ENCODE measurements around the gene MAP3K9.

The MAP3K9 gene

GRCh38 chr14:70816525-70816924, 7.2 kb upstream of the MAP3K9 start:
- no peak for DNase-seq

- no peak for DNase-seq
These were observed 5.2 kb upstream of the MAP3K9 start for GRCh38 chr14:70814466-70814865.

- no peak for DNase-seq
These were observed 3.0 kb upstream of the MAP3K9 start for GRCh38 chr14:70812124-70812818.

GRCh38 chr14:70811578-70811977, 2.3 kb upstream of the MAP3K9 start:
- no peak for DNase-seq

GRCh38 chr14:70811050-70811449, 1.7 kb upstream of the MAP3K9 start:
- DNase-seq: no peak

GRCh38 chr14:70810621-70811020, 1.3 kb upstream of the MAP3K9 start:
- DNase-seq: no peak

- no peak for DNase-seq
These were observed 693 bp downstream of the MAP3K9 start for GRCh38 chr14:70808416-70809224.

- DNase-seq: peak; percentile 20
These were observed 1.4 kb downstream of the MAP3K9 start for GRCh38 chr14:70807898-70808415.

- DNase-seq: no peak
These were observed 4.7 kb downstream of the MAP3K9 start for GRCh38 chr14:70804556-70805162.

- no peak for DNase-seq
These were observed 5.7 kb downstream of the MAP3K9 start for GRCh38 chr14:70803321-70804310.

- DNase-seq: no peak
These were observed 6.9 kb downstream of the MAP3K9 start for GRCh38 chr14:70802379-70802778.

GRCh38 chr14:70801836-70802235, 7.5 kb downstream of the MAP3K9 start:
- no peak for DNase-seq

- DNase-seq: no peak
These were observed 12.8 kb downstream of the MAP3K9 start for GRCh38 chr14:70796551-70796950.

- DNase-seq: no peak
These were observed 15.0 kb downstream of the MAP3K9 start for GRCh38 chr14:70794294-70794693.

GRCh38 chr14:70793637-70794036, 15.7 kb downstream of the MAP3K9 start:
- DNase-seq: no peak

GRCh38 chr14:70792939-70793338, 16.4 kb downstream of the MAP3K9 start:
- no peak for DNase-seq

- DNase-seq: no peak
These were observed 17.3 kb downstream of the MAP3K9 start for GRCh38 chr14:70791971-70792370.

- no peak for DNase-seq
These were observed 19.4 kb downstream of the MAP3K9 start for GRCh38 chr14:70789961-70790360.

- no peak for DNase-seq
These were observed 20.0 kb downstream of the MAP3K9 start for GRCh38 chr14:70789361-70789760.

GRCh38 chr14:70788898-70789297, 20.4 kb downstream of the MAP3K9 start:
- DNase-seq: no peak

- no peak for DNase-seq
These were observed 23.8 kb downstream of the MAP3K9 start for GRCh38 chr14:70785556-70785955.

GRCh38 chr14:70784886-70785285, 24.4 kb downstream of the MAP3K9 start:
- no peak for DNase-seq

GRCh38 chr14:70782361-70782760, 27.0 kb downstream of the MAP3K9 start:
- DNase-seq: no peak
